Left hindlimb (tissue), 1 donor: ENCODE data around the gene PRKCA.
"Not testable (repeated sequence)": the region's sequence is repeated elsewhere in the genome, so short reads cannot be mapped to it uniquely, and the experiment has no call there.

ENCODE experiments used
- DNase-seq: peaks from one replicate; pipeline ENCODE4 v3.0.0-alpha.2; 2018

PRKCA gene

GRCh38 chr17:66469088-66469442, 166.7 kb downstream of the PRKCA start:
- DNase-seq, result no peak

DNA sequence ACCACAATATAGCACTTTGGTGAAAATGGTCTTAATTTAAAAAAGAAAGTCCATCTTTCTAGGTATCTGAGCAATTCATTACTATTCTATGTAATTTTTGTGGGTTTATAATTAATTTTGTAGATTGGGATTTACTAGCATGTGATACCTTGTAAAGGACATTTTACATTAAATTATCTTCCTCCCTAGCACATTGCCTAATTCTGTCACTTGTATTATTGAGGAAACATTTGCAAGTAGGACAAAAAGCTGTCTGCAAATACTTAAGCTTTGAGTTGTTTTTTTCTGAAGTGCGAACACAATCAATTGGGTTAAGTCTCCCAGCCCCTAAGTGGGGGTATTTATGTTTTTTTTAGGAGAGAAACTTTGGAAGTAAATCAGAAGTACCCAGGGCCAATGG, 167.0 kb downstream of the PRKCA start:
- DNase-seq, result no peak

- DNase-seq, result no peak
Measured at GRCh38 chr17:66469890-66470289, 167.5 kb downstream of the PRKCA start.

DNA sequence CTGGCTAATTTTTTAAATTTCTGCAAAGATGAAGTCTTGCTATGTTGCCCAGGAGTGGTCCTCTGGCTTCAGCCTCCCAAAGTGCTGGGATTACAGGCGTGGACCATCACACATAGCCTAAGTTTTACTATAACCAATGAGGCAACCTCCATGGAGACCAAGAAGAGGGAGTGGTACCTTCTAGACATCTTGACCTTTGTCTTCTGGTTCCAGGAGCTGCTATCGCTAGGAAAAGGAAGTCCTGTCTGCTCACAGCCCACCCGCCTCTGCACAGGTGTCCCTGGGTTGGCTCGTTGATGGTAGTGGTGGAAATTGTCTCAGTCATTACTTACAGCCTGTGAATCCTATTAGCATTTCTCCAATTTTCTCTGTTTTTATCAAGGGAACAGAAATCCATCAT, 169.7 kb downstream of the PRKCA start:
- no peak for DNase-seq

DNA sequence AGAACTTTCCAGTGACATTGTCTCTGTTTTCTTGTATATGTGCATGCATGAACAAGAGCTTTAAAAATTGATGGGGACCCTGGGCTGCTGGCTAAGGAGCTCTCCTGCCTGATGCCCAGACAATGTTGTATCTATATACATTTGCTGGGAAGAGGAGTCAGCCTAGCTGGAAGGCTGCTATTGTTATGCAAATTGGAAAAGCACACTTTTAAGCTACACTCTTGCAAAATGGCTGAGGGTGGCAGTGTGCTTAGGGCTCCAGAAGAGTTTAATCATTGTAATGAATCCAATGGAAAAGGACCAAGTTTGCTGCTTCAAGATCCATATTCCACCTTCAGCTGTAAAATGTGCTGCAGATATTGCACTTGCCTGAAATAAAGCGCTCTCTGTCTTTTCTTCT, 171.8 kb downstream of the PRKCA start:
- no peak for DNase-seq

DNA sequence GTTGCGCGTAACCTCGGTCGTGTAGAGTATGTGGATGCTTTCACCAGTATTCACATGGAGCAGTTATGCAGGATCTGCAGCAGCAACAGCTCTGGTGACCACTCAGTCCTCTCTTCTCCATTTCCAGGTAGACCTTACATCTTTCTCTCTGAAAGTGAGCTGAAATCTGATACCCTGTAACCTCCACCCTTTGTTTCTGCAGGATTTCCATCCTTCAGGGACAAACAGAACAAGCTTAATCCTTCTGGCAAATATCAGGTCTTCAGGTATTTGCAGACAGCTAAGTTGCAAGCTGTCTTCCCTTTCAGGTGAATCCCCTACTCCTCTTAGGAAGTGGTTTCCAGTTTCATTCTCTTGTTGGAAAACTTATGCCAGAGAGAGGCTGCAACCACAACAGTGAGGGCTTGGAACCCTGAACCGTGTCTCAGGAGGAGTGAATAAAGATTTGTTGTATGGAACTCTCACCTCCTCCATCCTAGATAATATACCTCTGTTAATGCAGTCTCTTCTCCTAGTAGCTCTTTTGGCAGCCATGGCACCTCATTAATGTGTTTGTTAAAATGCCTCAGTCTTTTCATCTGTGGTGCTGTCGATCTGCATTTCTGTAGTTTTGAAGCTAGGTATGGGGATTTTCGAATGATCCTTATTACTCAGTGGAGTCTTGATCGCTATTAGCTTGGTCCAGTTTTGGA, 172.5 kb downstream of the PRKCA start:
- DNase-seq, result no peak

- no peak for DNase-seq
Measured at GRCh38 chr17:66476014-66476413, 173.6 kb downstream of the PRKCA start.

GRCh38 chr17:66477615-66478283, 175.3 kb downstream of the PRKCA start:
- no peak for DNase-seq

DNA sequence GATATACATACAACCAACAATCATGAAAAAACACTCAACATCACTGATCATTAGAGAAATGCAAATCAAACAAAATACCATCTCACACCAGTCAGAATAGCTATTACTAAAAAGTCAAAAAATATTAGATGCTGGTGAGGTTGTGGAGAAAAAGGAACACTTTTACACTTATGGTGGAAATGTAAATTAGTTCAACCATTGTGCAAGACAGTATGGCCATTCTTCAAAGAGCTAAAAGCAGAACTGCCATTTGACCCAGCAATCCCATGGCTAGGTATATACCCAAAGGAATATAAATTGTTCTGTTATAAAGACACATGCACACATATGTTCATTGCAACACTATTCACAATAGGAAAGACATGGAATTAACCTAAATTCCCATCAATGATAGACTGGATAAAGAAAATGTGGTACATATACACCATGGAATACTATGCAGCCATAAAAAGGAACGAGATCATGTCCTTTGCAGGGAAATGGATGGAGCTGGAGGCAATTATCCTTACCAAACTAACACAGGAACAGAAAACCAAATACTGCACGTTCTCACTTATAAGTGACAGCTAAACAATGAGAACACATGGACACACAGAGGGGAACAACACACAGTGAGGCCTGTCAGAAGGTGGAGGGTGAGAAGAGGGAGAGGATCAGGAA, 176.9 kb downstream of the PRKCA start:
- DNase-seq, result not testable (repeated sequence)

DNA sequence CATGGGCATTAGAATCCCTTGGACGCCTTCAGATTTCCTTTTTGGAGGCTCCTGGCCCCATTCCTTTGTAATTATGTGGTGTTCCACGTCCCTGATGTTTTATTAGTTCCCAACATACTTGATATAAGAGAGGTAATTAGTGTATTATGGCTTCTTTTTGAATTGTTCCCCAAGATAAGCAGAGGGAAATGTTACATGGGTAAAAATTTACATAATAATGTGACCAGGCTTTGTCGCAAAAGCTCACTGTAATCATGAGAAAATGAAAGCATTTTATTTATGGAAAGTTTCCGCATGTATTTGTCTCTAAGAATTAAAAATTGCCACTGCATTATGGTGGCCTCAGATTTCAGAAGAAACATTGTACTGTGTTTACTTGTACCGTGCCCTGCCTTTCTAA, 177.8 kb downstream of the PRKCA start:
- no peak for DNase-seq

GRCh38 chr17:66480802-66481201, 178.4 kb downstream of the PRKCA start:
- DNase-seq, result no peak

GRCh38 chr17:66481271-66481670, 178.9 kb downstream of the PRKCA start:
- no peak for DNase-seq

GRCh38 chr17:66483906-66484305, 181.5 kb downstream of the PRKCA start:
- no peak for DNase-seq

DNA sequence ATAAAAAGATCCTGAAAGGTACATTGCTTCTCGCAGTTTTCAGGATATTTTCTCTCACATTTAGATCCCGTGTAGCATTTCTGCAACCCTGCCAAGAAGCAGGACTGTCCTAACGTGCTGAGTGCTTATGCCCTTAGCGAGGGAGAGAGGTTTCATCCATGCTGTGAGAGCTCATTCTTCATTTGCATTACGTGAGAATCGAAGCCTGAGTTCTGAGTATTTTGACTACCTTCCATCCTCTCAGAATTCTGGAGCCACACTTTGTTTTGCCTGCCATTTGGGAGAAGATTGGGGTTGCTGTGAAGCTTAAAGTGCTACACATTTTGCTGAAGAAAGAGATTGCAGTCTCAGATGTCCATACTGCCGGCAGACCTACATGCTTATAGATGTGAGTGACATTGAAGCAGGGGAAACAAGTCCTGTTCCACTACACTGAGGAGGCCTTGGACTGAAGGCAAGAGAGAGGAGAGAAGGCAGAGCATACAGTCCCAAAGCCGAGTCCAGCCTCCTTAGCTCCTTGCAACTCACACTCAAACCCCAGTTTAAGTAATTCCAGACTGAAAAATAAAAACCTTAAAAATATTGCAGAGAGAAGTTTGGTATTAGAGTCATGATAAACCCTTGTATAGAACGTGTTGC, 183.0 kb downstream of the PRKCA start:
- no peak for DNase-seq

- no peak for DNase-seq
Measured at GRCh38 chr17:66487121-66487520, 184.7 kb downstream of the PRKCA start.

DNA sequence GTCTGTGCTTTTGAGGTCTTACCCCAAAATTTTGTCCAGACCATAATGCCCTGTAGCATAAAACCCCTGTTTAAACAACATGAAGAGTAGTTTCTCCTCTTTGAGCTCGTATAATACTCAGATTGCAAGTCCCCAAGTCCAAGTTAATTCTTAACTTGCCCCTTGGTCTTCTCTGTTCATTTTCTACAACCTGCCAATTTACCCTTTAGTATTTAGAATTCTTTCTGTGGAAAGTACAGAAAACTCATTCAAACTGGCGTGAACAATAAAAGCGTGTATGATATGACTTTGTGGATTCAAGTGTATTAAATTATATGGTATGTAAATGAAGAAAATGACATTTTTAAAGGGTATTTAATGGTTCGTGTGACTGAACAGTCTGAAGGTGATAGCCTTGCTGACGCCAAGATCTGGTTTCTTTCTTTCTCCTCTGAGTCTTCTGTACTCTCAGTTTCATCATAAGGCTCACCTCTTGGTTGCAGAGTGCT, 185.6 kb downstream of the PRKCA start:
- DNase-seq, result no peak

- DNase-seq, result no peak
Measured at GRCh38 chr17:66488864-66489263, 186.5 kb downstream of the PRKCA start.

- not testable (repeated sequence) for DNase-seq
Measured at GRCh38 chr17:66489576-66489975, 187.2 kb downstream of the PRKCA start.

- DNase-seq, result no peak
Measured at GRCh38 chr17:66491213-66491612, 188.8 kb downstream of the PRKCA start.

GRCh38 chr17:66491665-66492064, 189.3 kb downstream of the PRKCA start:
- DNase-seq, result no peak

DNA sequence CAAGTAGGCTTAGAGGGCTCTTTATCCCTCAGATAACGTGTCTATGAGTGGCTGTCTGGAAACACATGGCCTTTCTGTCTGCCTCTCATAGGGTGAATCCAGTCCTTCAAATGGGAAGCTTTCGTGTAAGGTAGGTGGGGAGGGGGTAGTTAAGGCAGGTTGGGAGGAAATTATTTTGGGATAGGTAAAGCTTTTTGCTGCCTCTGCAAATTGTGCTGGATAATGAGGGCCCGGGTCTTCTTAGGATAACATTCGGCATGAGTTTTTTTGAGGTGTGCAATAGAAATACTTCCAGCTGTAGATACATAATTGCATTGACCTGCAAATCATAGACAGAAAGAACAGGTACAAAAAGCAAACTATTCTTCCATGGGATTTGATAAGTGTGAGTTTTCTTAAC, 189.7 kb downstream of the PRKCA start:
- DNase-seq, result no peak

- no peak for DNase-seq
Measured at GRCh38 chr17:66492561-66493005, 190.2 kb downstream of the PRKCA start.

DNA sequence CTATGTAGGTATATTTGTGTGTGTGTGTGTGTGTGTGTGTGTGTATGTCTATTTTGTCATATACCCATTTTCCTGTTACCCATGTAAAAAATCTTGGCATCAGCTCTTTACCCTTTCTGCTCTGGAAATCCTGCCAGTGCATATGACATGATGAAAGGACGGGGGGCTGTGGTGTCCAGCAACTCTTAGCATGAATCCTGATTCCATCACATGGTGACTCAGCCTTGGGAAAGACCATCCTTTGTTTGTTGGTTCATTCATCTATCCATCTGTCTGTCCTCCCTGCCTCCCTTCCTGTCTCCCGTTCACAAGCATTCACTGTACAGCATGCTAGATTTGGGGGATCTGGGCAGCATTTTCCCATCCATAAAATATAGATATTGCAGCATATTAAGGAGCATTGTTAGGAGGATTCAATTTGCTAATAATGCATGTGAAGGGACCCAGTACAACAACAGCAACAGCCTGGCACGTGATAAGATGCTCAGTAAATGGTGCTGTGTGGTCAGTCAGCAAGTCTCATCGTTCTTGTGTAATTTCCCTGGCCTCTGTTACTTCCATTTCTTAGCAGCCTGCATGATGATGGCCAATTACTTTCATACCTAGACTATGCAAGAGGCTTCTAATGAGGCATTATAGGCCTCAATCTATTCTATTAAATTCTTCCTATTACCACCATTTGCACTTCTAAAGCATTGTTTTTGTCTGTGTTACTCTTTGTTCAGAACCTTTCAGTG, 191.0 kb downstream of the PRKCA start:
- no peak for DNase-seq
